HCT116 (cell line): ENCODE data around the gene AUTS2.

Source experiments
- CBX3 ChIP-seq: IDR thresholded peaks from 2 replicates; pipeline ENCODE4 v1.6.1; 2012; ENCODE audit warnings: low read depth
- CEBPB ChIP-seq: IDR thresholded peaks from 2 replicates; pipeline ENCODE4 v1.6.1; 2012; ENCODE audit warnings: low read depth
- EZH2 ChIP-seq: fragments of 200-600 bp; sonication (generic); IDR thresholded peaks from 2 replicates; pipeline ENCODE4 v1.6.1; 2017; ENCODE audit warnings: antibody characterized with exemption, mixed run types
- EZH2phosphoT487 ChIP-seq: fragments of 200-600 bp; IDR thresholded peaks from 2 replicates; pipeline ENCODE4 v1.6.1; 2018; ENCODE audit warnings: antibody characterized with exemption, borderline replicate concordance
- JUND ChIP-seq: IDR thresholded peaks from 2 replicates; pipeline ENCODE4 v1.6.1; 2012
- POLR2A ChIP-seq: IDR thresholded peaks from 2 replicates; pipeline ENCODE4 v1.7.0; 2011; ENCODE audit warnings: borderline replicate concordance; ENCODE audit not compliant: insufficient read depth, insufficient read length; ENCODE audit errors: extremely low read depth
- POLR2AphosphoS5 ChIP-seq: IDR thresholded peaks from 2 replicates; pipeline ENCODE4 v1.6.1; 2011; ENCODE audit warnings: mild to moderate bottlenecking, low read depth, low read length, moderate library complexity
- SIN3A ChIP-seq: IDR thresholded peaks from 2 replicates; pipeline ENCODE4 v1.6.1; 2012; ENCODE audit warnings: low read depth
- ZFX ChIP-seq: fragments of 450-650 bp; IDR thresholded peaks from 2 replicates; pipeline ENCODE4 v1.6.1; 2017
- TF ChIP-seq, protein P1 (sequence below), 3 experiments: fragments of 200-600 bp in 1 of 3; sonication (generic) in 1 of 3; IDR thresholded peaks in 2 of 3; conservative IDR thresholded peaks in 1 of 3; 2 replicates each; pipeline ENCODE4 v1.5.1; 2012 to 2017; ENCODE audit warnings: low read depth in 2 of 3, low read length in 2 of 3, antibody characterized with exemption in 1 of 3, borderline replicate concordance in 1 of 3, control low read depth in 1 of 3, mild to moderate bottlenecking in 1 of 3, mixed read lengths in 1 of 3, mixed run types in 1 of 3, moderate library complexity in 1 of 3; ENCODE audit not compliant: insufficient read depth in 1 of 3
- TF ChIP-seq, protein P2 (sequence below): IDR thresholded peaks from 2 replicates; pipeline ENCODE4 v1.6.1; 2012
- TF ChIP-seq, protein P3 (sequence below): IDR thresholded peaks from 2 replicates; pipeline ENCODE4 v1.6.1; 2012; ENCODE audit warnings: low read depth

DNA sequence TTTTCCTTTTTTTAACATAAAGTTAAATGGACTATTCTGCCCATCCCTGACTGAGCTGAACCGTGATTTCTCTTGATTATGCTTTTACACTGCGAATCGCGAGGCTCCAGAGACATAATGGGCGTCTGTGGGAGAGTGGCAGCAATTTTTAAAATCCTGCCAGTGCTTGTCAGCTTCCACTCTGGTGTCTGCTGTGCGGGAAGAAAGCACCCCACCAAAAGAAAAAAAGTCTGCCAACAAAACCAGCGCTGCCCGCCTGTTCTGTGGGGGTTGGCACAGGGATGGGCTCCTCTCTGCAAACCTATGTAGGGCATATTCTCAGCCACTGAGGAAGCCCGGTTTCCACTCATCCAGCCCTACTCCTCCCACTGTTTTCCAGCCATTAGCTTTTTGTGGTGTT, 941.3 kb downstream of the AUTS2 start:
- TF ChIP-seq CEBPB: no peak
- TF ChIP-seq CBX3: no peak
- TF ChIP-seq, protein P1, sequence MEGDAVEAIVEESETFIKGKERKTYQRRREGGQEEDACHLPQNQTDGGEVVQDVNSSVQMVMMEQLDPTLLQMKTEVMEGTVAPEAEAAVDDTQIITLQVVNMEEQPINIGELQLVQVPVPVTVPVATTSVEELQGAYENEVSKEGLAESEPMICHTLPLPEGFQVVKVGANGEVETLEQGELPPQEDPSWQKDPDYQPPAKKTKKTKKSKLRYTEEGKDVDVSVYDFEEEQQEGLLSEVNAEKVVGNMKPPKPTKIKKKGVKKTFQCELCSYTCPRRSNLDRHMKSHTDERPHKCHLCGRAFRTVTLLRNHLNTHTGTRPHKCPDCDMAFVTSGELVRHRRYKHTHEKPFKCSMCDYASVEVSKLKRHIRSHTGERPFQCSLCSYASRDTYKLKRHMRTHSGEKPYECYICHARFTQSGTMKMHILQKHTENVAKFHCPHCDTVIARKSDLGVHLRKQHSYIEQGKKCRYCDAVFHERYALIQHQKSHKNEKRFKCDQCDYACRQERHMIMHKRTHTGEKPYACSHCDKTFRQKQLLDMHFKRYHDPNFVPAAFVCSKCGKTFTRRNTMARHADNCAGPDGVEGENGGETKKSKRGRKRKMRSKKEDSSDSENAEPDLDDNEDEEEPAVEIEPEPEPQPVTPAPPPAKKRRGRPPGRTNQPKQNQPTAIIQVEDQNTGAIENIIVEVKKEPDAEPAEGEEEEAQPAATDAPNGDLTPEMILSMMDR (IDR thresholded peaks at IDR 0.05 in 2 of 3, conservative IDR thresholded peaks at IDR 0.05 in 1 of 3; ENCODE audit: borderline replicate concordance in 1 of 3, insufficient read depth in 1 of 3, low read depth in 2 of 3, low read length in 2 of 3): no peak
- TF ChIP-seq SIN3A: no peak
- TF ChIP-seq, protein P2, sequence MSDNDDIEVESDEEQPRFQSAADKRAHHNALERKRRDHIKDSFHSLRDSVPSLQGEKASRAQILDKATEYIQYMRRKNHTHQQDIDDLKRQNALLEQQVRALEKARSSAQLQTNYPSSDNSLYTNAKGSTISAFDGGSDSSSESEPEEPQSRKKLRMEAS: no peak
- no peak for TF ChIP-seq JUND
- TF ChIP-seq POLR2A: no peak
- TF ChIP-seq EZH2: no peak
- no peak for TF ChIP-seq POLR2AphosphoS5
- TF ChIP-seq, protein P3, sequence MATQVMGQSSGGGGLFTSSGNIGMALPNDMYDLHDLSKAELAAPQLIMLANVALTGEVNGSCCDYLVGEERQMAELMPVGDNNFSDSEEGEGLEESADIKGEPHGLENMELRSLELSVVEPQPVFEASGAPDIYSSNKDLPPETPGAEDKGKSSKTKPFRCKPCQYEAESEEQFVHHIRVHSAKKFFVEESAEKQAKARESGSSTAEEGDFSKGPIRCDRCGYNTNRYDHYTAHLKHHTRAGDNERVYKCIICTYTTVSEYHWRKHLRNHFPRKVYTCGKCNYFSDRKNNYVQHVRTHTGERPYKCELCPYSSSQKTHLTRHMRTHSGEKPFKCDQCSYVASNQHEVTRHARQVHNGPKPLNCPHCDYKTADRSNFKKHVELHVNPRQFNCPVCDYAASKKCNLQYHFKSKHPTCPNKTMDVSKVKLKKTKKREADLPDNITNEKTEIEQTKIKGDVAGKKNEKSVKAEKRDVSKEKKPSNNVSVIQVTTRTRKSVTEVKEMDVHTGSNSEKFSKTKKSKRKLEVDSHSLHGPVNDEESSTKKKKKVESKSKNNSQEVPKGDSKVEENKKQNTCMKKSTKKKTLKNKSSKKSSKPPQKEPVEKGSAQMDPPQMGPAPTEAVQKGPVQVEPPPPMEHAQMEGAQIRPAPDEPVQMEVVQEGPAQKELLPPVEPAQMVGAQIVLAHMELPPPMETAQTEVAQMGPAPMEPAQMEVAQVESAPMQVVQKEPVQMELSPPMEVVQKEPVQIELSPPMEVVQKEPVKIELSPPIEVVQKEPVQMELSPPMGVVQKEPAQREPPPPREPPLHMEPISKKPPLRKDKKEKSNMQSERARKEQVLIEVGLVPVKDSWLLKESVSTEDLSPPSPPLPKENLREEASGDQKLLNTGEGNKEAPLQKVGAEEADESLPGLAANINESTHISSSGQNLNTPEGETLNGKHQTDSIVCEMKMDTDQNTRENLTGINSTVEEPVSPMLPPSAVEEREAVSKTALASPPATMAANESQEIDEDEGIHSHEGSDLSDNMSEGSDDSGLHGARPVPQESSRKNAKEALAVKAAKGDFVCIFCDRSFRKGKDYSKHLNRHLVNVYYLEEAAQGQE: no peak
- TF ChIP-seq ZFX: no peak
- TF ChIP-seq EZH2phosphoT487: no peak
